IMR-90 (cell line): ENCODE measurements around the gene BRD4. TPM values are rescaled to one million over a fixed set of nuclear protein-coding genes. Genes with fewer than 3 reads are reported as not detected.

ENCODE experiments used
- ATAC-seq: fragments of 200-7000 bp; cut with Tn5 transposase; 2 replicates; pipeline ENCODE4 v1.9.1; 2020; ENCODE audit warnings: low read depth, mild to moderate bottlenecking, moderate library complexity
- BruUV-seq: library from RNA; stranded (reverse); fragments of 400-500 nt; replicated peaks from 2 replicates; lab custom pipeline; 2021; lab: Mats Ljungman, UMichigan
- CTCF ChIA-PET: fragments of 300-600 bp; formaldehyde crosslinking; extraction: SDS; loops from one replicate; lab custom pipeline; 2021; ENCODE audit warnings: antibody characterized with exemption; lab: Yijun Ruan, JAX
- POLR2A ChIA-PET: fragments of 300-600 bp; sonication (Branson Sonifier 250); formaldehyde crosslinking; loops from one replicate; lab custom pipeline; 2022; ENCODE audit warnings: antibody characterized with exemption; ENCODE audit not compliant: unreplicated experiment; lab: Charles Lee
- DNase-seq: peaks from one replicate; pipeline ENCODE4 v3.0.0; 2013
- H2AFZ ChIP-seq: replicated peaks from 2 replicates; pipeline ENCODE3; 2013; ENCODE audit warnings: low read length, mild to moderate bottlenecking; ENCODE audit not compliant: poor library complexity
- H2AK5ac ChIP-seq: 2 replicates; pipeline ENCODE4 v1.6.1; 2013; ENCODE audit warnings: low read depth, low read length, inconsistent platforms
- H2AK9ac ChIP-seq: replicated peaks from 2 replicates; pipeline ENCODE3; 2013; ENCODE audit warnings: mild to moderate bottlenecking, low read depth, low read length, moderate library complexity; ENCODE audit not compliant: poor library complexity
- H2BK120ac ChIP-seq: 2 replicates; pipeline ENCODE4 v1.6.1; 2013; ENCODE audit warnings: low read depth, low read length, inconsistent platforms
- H2BK15ac ChIP-seq: 3 replicates; pipeline ENCODE4 v1.6.1; 2013; ENCODE audit warnings: low read depth, low read length, inconsistent platforms
- H2BK20ac ChIP-seq: 2 replicates; pipeline ENCODE4 v1.6.1; 2013; ENCODE audit warnings: low read depth, mild to moderate bottlenecking, inconsistent platforms, low read length, moderate library complexity
- H2BK5ac ChIP-seq: 2 replicates; pipeline ENCODE4 v1.6.1; 2013; ENCODE audit warnings: mild to moderate bottlenecking, low read depth, low read length, inconsistent platforms; ENCODE audit not compliant: poor library complexity, severe bottlenecking
- H3K14ac ChIP-seq: replicated peaks from 2 replicates; pipeline ENCODE4 v1.6.1; 2013; ENCODE audit warnings: low read depth, low read length, inconsistent platforms
- H3K18ac ChIP-seq: 2 replicates; pipeline ENCODE4 v1.6.1; 2013; ENCODE audit warnings: low read depth, low read length, control low read depth
- H3K23ac ChIP-seq: 2 replicates; pipeline ENCODE4 v1.6.1; 2013; ENCODE audit warnings: low read depth, low read length, inconsistent platforms
- H3K27ac ChIP-seq: 2 replicates; pipeline ENCODE4 v1.5.1; 2013; ENCODE audit warnings: mild to moderate bottlenecking, control low read depth, low read length; ENCODE audit not compliant: insufficient read depth
- H3K27me3 ChIP-seq: 2 replicates; pipeline ENCODE4 v1.6.1; 2013; ENCODE audit warnings: low read length; ENCODE audit not compliant: control insufficient read depth, insufficient read depth
- H3K36me3 ChIP-seq: 2 replicates; pipeline ENCODE4 v1.6.1; 2013; ENCODE audit warnings: low read length, mixed read lengths; ENCODE audit not compliant: control insufficient read depth, insufficient read depth
- H3K4ac ChIP-seq: 2 replicates; pipeline ENCODE4 v1.6.1; 2013; ENCODE audit warnings: low read depth, low read length, inconsistent platforms
- H3K4me1 ChIP-seq: 2 replicates; pipeline ENCODE4 v1.6.1; 2013; ENCODE audit warnings: low read length, mixed read lengths; ENCODE audit not compliant: control insufficient read depth, insufficient read depth
- H3K4me2 ChIP-seq: 2 replicates; pipeline ENCODE4 v1.6.1; 2013; ENCODE audit warnings: low read depth, mild to moderate bottlenecking, control low read depth, low read length, moderate library complexity
- H3K4me3 ChIP-seq: 2 replicates; pipeline ENCODE4 v1.5.1; 2013; ENCODE audit warnings: low read depth, mild to moderate bottlenecking, control low read depth, low read length, moderate library complexity; ENCODE audit not compliant: insufficient read depth
- H3K56ac ChIP-seq: 2 replicates; pipeline ENCODE4 v1.6.1; 2013; ENCODE audit warnings: low read length, inconsistent platforms; ENCODE audit not compliant: insufficient read depth; ENCODE audit errors: extremely low read depth
- H3K79me1 ChIP-seq, 2 experiments: 2 replicates each; pipeline ENCODE4 v1.6.1; 2013; ENCODE audit warnings: low read length in 2 of 2, inconsistent platforms in 1 of 2, low read depth in 1 of 2
- H3K9ac ChIP-seq: 2 replicates; pipeline ENCODE4 v1.6.1; 2013; ENCODE audit warnings: low read depth, low read length, control low read depth
- H3K9me1 ChIP-seq: 2 replicates; pipeline ENCODE4 v1.6.1; 2013; ENCODE audit warnings: low read length, inconsistent platforms; ENCODE audit not compliant: insufficient read depth
- H3K9me3 ChIP-seq: 2 replicates; pipeline ENCODE4 v1.6.1; 2013; ENCODE audit warnings: low read length; ENCODE audit not compliant: control insufficient read depth, insufficient read depth
- H4K20me1 ChIP-seq: 2 replicates; pipeline ENCODE4 v1.6.1; 2013; ENCODE audit warnings: low read length, inconsistent platforms; ENCODE audit not compliant: insufficient read depth
- H4K5ac ChIP-seq: 2 replicates; pipeline ENCODE4 v1.6.1; 2013; ENCODE audit warnings: mild to moderate bottlenecking, low read depth, low read length, control low read depth
- H4K8ac ChIP-seq, 2 experiments: 2 replicates each; pipeline ENCODE4 v1.6.1; 2013; ENCODE audit warnings: low read depth in 2 of 2, low read length in 2 of 2, control low read depth in 1 of 2, inconsistent platforms in 1 of 2
- H4K91ac ChIP-seq: 2 replicates; pipeline ENCODE4 v1.6.1; 2013; ENCODE audit warnings: low read depth, low read length, inconsistent platforms; ENCODE audit not compliant: insufficient read depth
- BHLHE40 ChIP-seq: fragments of 150-350 bp; IDR thresholded peaks from 2 replicates; pipeline ENCODE4 v1.6.1; 2016; ENCODE audit warnings: mild to moderate bottlenecking, low read depth, low read length
- CEBPB ChIP-seq: IDR thresholded peaks from 2 replicates; pipeline ENCODE4 v1.6.1; 2012; ENCODE audit warnings: low read depth, low read length, improper control_type of control experiment
- CHD1 ChIP-seq: IDR thresholded peaks from 2 replicates; pipeline ENCODE4 v1.6.1; 2012; ENCODE audit warnings: low read depth, low read length, improper control_type of control experiment
- ELK1 ChIP-seq: fragments of 150-350 bp; IDR thresholded peaks from 2 replicates; pipeline ENCODE4 v1.6.1; 2016; ENCODE audit warnings: low read depth, mild to moderate bottlenecking, low read length, moderate library complexity, borderline replicate concordance
- FOS ChIP-seq: fragments of 150-350 bp; IDR thresholded peaks from 2 replicates; pipeline ENCODE4 v1.6.1; 2016; ENCODE audit warnings: low read depth, low read length
- MAFK ChIP-seq: IDR thresholded peaks from 2 replicates; pipeline ENCODE4 v1.6.1; 2012; ENCODE audit warnings: low read depth, low read length, improper control_type of control experiment
- MAZ ChIP-seq: IDR thresholded peaks from 2 replicates; pipeline ENCODE4 v1.6.1; 2012; ENCODE audit warnings: low read depth, mild to moderate bottlenecking, low read length, improper control_type of control experiment, moderate library complexity, borderline replicate concordance
- NFE2L2 ChIP-seq: fragments of 150-350 bp; IDR thresholded peaks from 2 replicates; pipeline ENCODE4 v1.6.1; 2016; ENCODE audit warnings: low read depth, mild to moderate bottlenecking, low read length
- POLR2A ChIP-seq: IDR thresholded peaks from 2 replicates; pipeline ENCODE4 v1.6.1; 2012; ENCODE audit warnings: mild to moderate bottlenecking, low read depth, low read length
- RAD21 ChIP-seq: IDR thresholded peaks from 2 replicates; pipeline ENCODE4 v1.6.1; 2012; ENCODE audit warnings: low read length, improper control_type of control experiment
- RCOR1 ChIP-seq: IDR thresholded peaks from 2 replicates; pipeline ENCODE4 v1.6.1; 2012; ENCODE audit warnings: mild to moderate bottlenecking, low read length, improper control_type of control experiment; ENCODE audit not compliant: insufficient replicate concordance
- RFX5 ChIP-seq: IDR thresholded peaks from 2 replicates; pipeline ENCODE4 v1.8.0; 2012; ENCODE audit warnings: low read depth, mild to moderate bottlenecking, low read length, moderate library complexity
- SMC3 ChIP-seq: fragments of 150-350 bp; IDR thresholded peaks from 2 replicates; pipeline ENCODE4 v1.6.1; 2016; ENCODE audit warnings: low read depth, mild to moderate bottlenecking, antibody characterized with exemption, low read length, moderate library complexity
- USF2 ChIP-seq: fragments of 150-350 bp; IDR thresholded peaks from 2 replicates; pipeline ENCODE4 v1.6.1; 2017; ENCODE audit warnings: mild to moderate bottlenecking, antibody characterized with exemption, low read length, low read depth
- WGBS, 2 experiments: methylation state at CpG; one replicate each; pipeline versions ENCODE4 v1.1.5 to v1.1.7; 2013; ENCODE audit warnings: missing lambda C conversion rate in 2 of 2; ENCODE audit not compliant: insufficient read length in 1 of 2; ENCODE audit errors: extremely low coverage in 2 of 2; 5-methylcytosine and 5-hydroxymethylcytosine counted together
- dilution Hi-C: fragments of 300-500 bp; cut with HindIII; formaldehyde crosslinking; loops from one replicate; pipeline ENCODE4 v1.14.3; 2018; ENCODE audit warnings: low sequenced_read_pairs; ENCODE audit not compliant: unreplicated experiment
- in situ Hi-C: fragments of 300-500 bp; cut with MboI; formaldehyde crosslinking; loops from 3 replicates; pipeline ENCODE4 v1.14.3; 2019; ENCODE audit warnings: low sequenced_read_pairs, inconsistent platforms, mixed read lengths
- intact Hi-C: fragments of 100-400 bp; cut with micrococcal nuclease; formaldehyde crosslinking; loops from 2 replicates; pipeline ENCODE4 v1.10.0; 2022
- polyA plus RNA-seq, 3 experiments: library from polyadenylated mRNA; depleted of rRNA; stranded (reverse); fragments of >200 nt; gene quantifications; 2 replicates each; pipeline ENCODE4 v1.2.3, GENCODE V29; 2012; ENCODE audit warnings: low replicate concordance in 1 of 3
- total RNA-seq: library from RNA; depleted of rRNA; stranded (reverse); fragments of >200 nt; gene quantifications from 2 replicates; pipeline ENCODE4 v1.2.3, GENCODE V29; 2012

The BRD4 gene
- total and polyA plus RNA-seq, 2 of the 4 experiments (the other 2 are of a cell fraction): 7.0 to 21.1 TPM

- 0% methylated on average over 12 of the region's 74 CpGs; no CpG with 5 or more reads in 1 of the 2 experiments for WGBS, 2 experiments
- Histone ChIP-seq H3K9me3 (no peaks in the 10 kb centered on the region), H3K4me2 (peak within 1 kb of the TSS; percentile 94), H3K27ac (peak within 1 kb of the TSS; percentile 30; the same call in 1 of the 2 replicates), H4K5ac (peak within 1 kb of the TSS; percentile 65; the same call in 1 of the 2 replicates), H3K4ac (peak within 1 kb of the TSS; percentile 84), H4K8ac (peak within 1 kb of the TSS; percentile 25 to 93; a peak in 3 of 4 replicates), H3K79me1 (peaks cover 8 to 35% of the 10 kb centered on the region in 2 experiments), H3K9me1 (peaks cover 7% of the 10 kb centered on the region), H3K23ac (peak within 1 kb of the TSS; percentile 99), H3K27me3 (no peaks in the 10 kb centered on the region), H4K91ac (peak within 1 kb of the TSS; percentile 62), H2AK9ac (peak within 1 kb of the TSS; percentile 95), H3K9ac (peak within 1 kb of the TSS; percentile 88), H4K20me1 (peaks cover 8% of the 10 kb centered on the region), H3K18ac (peak within 1 kb of the TSS; percentile 37; the same call in 1 of the 2 replicates), H3K4me3 (peak within 1 kb of the TSS; percentile 95), H2BK15ac (peak within 1 kb of the TSS; percentile 2; the same call in 1 of the 3 replicates), H3K36me3 (peaks cover 5% of the 10 kb centered on the region), H2BK20ac (no peak within 1 kb of the TSS), H2AFZ (peak within 1 kb of the TSS; percentile 92), H3K56ac (no peak within 1 kb of the TSS), H3K4me1 (peaks cover 13% of the 10 kb centered on the region), H2BK5ac (no peak within 1 kb of the TSS), H3K14ac (peak within 1 kb of the TSS; percentile 97), H2AK5ac (peak within 1 kb of the TSS; percentile 69), H2BK120ac (peak within 1 kb of the TSS; percentile 34; the same call in 1 of the 2 replicates)
- peak; percentile 89 for ATAC-seq
- BruUV-seq: no TSS peak
- POLR2A ChIA-PET: no interaction called here
- dilution Hi-C loops: no loop called here
- intact Hi-C loops: no loop called here
- CTCF ChIA-PET: no interaction called here
- in situ Hi-C loops: no loop called here
- no peak for DNase-seq
- TF ChIP-seq POLR2A (no peak), MAFK (no peak), FOS (no peak), RFX5 (no peak), CEBPB (no peak), RCOR1 (no peak), NFE2L2 (no peak), USF2 (no peak), CHD1 (no peak; the same call in 1 of the 2 replicates), RAD21 (no peak), BHLHE40 (no peak), MAZ (no peak; the same call in 1 of the 2 replicates), ELK1 (no peak), SMC3 (no peak)
These were observed 131.6 kb downstream of the BRD4 start, which contains the start of gene NOTCH3 for GRCh38 chr19:15200553-15201364. Gene NOTCH3 (minus strand): TSS chr19:15200995. CDS start chr19:15200905, 90 bp downstream.
